ENCODE measurements around the gene JSRP1.

- TF ChIP-seq CTCF (conservative IDR thresholded peaks at IDR 0.05 in 1 of 2, IDR thresholded peaks at IDR 0.05 in 1 of 2; ENCODE audit: low read depth in 1 of 2, low read length in 2 of 2) = no peak
- TF ChIP-seq EZH2 (IDR thresholded peaks at IDR 0.05; ENCODE audit: low read length, missing control alignments) = no peak
Measured at GRCh38 chr19:2269244-2270156, 13.3 kb upstream of the JSRP1 start.

Measured in fibroblast of lung (primary cell).